Prostate gland (tissue), 2 donors: ENCODE measurements around the gene HCN3.
"Not testable (repeated sequence)": the region's sequence is repeated elsewhere in the genome, so short reads cannot be mapped to it uniquely, and the experiment has no call there.

Experiments used
- POLR2A ChIP-seq: fragments of 450-650 bp; IDR thresholded peaks from one replicate; pipeline ENCODE4 v1.6.1; 2016; ENCODE audit warnings: antibody characterized with exemption, mild to moderate bottlenecking
- POLR2AphosphoS5 ChIP-seq: sonication (generic); formaldehyde crosslinking; IDR thresholded peaks from one replicate; pipeline ENCODE4 v1.6.1; 2017; ENCODE audit warnings: antibody characterized with exemption
- TF ChIP-seq, protein P1 (sequence below), 4 experiments: fragments of 200-600 bp in 2 of 4; fragments of 450-650 bp in 2 of 4; sonication (generic) in 2 of 4; IDR thresholded peaks; 1 replicate in 3 of 4; 2 replicates in 1 of 4; pipeline ENCODE4 v1.5.1; 2016 to 2019; ENCODE audit warnings: antibody characterized with exemption in 4 of 4, mild to moderate bottlenecking in 2 of 4, moderate library complexity in 2 of 4

DNA sequence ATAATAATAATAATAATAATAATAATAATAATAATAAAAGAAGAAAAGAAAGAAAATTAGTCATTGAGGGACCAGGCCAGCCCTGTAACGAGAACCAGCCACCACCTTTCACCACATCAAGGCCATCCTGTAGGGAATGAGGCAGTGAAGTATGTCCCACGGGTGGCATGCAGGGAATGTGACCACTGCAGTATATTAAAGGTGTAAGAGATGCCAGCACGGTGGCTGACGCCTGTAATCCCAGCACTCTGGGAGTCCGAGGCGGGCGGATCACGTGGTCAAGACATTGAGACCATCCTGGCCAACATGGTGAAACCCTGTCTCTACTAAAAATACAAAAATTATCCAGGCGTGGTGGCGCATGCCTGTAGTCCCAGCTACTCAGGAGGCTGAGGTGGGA lies 13.7 kb downstream of the HCN3 start:
- TF ChIP-seq, protein P1, sequence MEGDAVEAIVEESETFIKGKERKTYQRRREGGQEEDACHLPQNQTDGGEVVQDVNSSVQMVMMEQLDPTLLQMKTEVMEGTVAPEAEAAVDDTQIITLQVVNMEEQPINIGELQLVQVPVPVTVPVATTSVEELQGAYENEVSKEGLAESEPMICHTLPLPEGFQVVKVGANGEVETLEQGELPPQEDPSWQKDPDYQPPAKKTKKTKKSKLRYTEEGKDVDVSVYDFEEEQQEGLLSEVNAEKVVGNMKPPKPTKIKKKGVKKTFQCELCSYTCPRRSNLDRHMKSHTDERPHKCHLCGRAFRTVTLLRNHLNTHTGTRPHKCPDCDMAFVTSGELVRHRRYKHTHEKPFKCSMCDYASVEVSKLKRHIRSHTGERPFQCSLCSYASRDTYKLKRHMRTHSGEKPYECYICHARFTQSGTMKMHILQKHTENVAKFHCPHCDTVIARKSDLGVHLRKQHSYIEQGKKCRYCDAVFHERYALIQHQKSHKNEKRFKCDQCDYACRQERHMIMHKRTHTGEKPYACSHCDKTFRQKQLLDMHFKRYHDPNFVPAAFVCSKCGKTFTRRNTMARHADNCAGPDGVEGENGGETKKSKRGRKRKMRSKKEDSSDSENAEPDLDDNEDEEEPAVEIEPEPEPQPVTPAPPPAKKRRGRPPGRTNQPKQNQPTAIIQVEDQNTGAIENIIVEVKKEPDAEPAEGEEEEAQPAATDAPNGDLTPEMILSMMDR (IDR thresholded peaks at IDR 0.05): not testable (repeated sequence)
- TF ChIP-seq POLR2AphosphoS5, POLR2A: not testable (repeated sequence)
